Epidermal melanocyte (primary cell): Measurements from ENCODE around the gene PRKCQ.
A peak's percentile ranks its signal among the peaks of the same experiment; 100 is the strongest.
"Not testable (repeated sequence)": the region's sequence is repeated elsewhere in the genome, so short reads cannot be mapped to it uniquely, and the experiment has no call there.

Experiments used
- DNase-seq: peaks from one replicate; pipeline ENCODE4 v3.0.0; 2011; ENCODE audit warnings: low spot score; ENCODE audit not compliant: insufficient read length

The PRKCQ gene

GRCh38 chr10:6460861-6461409 lies 119.1 kb downstream of the PRKCQ start:
- DNase-seq: no peak

GRCh38 chr10:6458814-6459213 lies 121.3 kb downstream of the PRKCQ start:
- DNase-seq: no peak

GRCh38 chr10:6457376-6457775 lies 122.7 kb downstream of the PRKCQ start:
- no peak for DNase-seq

GRCh38 chr10:6456067-6456466 lies 124.0 kb downstream of the PRKCQ start:
- no peak for DNase-seq

- no peak for DNase-seq
Measured at GRCh38 chr10:6455592-6455991, 124.5 kb downstream of the PRKCQ start.

- no peak for DNase-seq
Measured at GRCh38 chr10:6446711-6447110, 133.4 kb downstream of the PRKCQ start.

GRCh38 chr10:6445671-6446316 lies 134.3 kb downstream of the PRKCQ start:
- DNase-seq: no peak

GRCh38 chr10:6439875-6440274 lies 140.2 kb downstream of the PRKCQ start:
- not testable (repeated sequence) for DNase-seq

- no peak for DNase-seq
Measured at GRCh38 chr10:6431861-6432260, 148.2 kb downstream of the PRKCQ start.

GRCh38 chr10:6431186-6431585 lies 148.9 kb downstream of the PRKCQ start:
- no peak for DNase-seq

GRCh38 chr10:6430423-6430980 lies 149.6 kb downstream of the PRKCQ start:
- no peak for DNase-seq

GRCh38 chr10:6427357-6427959 lies 152.6 kb downstream of the PRKCQ start:
- no peak for DNase-seq

- no peak for DNase-seq
Measured at GRCh38 chr10:6426317-6426716, 153.8 kb downstream of the PRKCQ start.

GRCh38 chr10:6423413-6424170 lies 156.5 kb downstream of the PRKCQ start:
- DNase-seq: no peak

GRCh38 chr10:6423004-6423403 lies 157.1 kb downstream of the PRKCQ start:
- no peak for DNase-seq

GRCh38 chr10:6418613-6419216 lies 161.4 kb downstream of the PRKCQ start:
- no peak for DNase-seq

- DNase-seq: no peak
Measured at GRCh38 chr10:6418167-6418566, 161.9 kb downstream of the PRKCQ start.

GRCh38 chr10:6416892-6417512 lies 163.1 kb downstream of the PRKCQ start:
- peak; percentile 68 for DNase-seq

- no peak for DNase-seq
Measured at GRCh38 chr10:6411436-6411835, 168.6 kb downstream of the PRKCQ start.

- no peak for DNase-seq
Measured at GRCh38 chr10:6410830-6411229, 169.2 kb downstream of the PRKCQ start.

GRCh38 chr10:6409971-6410643 lies 170.0 kb downstream of the PRKCQ start:
- peak; percentile 54 for DNase-seq
